AG08395 (cell line): ENCODE measurements around the gene DOC2B.
"Not testable (repeated sequence)": the region's sequence is repeated elsewhere in the genome, so short reads cannot be mapped to it uniquely, and the experiment has no call there.

Source experiments
- DNase-seq: peaks from one replicate; pipeline ENCODE4 v3.0.0; 2012; ENCODE audit warnings: mixed read lengths, low spot score

The DOC2B gene

DNA sequence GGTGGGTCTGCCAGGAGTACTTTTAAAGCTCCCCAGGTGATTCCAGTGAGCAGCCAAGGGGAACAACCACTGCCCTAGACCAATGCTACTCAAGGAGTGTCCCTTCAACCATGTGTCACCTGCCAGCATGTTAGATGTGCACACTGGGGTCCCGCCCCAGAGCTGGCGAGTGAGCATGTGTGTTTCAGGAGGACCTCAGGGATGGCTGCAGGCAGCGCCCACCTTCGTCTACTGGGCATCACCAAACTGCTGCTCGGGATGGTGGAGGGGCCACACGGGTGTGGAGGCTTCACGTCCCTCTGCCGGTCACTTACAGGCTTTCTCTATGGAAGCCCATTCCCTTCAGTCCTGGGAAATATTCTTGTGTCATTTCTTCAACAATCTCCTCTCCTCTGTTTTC lies 29.0 kb upstream of the DOC2B start:
- no peak for DNase-seq

DNA sequence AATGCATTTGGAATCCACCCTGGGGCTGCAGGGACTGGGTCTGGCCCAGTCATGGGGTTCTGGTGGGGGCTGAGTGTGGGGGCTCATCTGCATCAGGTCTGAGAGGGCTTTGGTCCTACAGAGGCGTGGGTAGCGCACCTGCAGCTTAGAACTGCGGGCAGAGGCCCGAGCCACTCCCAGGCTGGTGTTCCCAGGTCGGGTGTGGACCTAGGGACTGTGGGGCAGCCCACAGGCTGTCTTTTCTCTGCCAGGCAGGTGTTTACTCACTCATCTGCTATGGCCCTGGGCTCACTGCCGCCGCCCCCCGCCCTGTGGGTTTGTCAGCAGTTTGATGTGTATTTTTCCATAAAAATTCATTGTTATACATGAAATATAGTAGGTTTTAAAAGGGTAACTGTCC lies 27.0 kb upstream of the DOC2B start:
- DNase-seq = no peak

GRCh38 chr17:207775-208174 lies 26.3 kb upstream of the DOC2B start:
- DNase-seq = no peak

DNA sequence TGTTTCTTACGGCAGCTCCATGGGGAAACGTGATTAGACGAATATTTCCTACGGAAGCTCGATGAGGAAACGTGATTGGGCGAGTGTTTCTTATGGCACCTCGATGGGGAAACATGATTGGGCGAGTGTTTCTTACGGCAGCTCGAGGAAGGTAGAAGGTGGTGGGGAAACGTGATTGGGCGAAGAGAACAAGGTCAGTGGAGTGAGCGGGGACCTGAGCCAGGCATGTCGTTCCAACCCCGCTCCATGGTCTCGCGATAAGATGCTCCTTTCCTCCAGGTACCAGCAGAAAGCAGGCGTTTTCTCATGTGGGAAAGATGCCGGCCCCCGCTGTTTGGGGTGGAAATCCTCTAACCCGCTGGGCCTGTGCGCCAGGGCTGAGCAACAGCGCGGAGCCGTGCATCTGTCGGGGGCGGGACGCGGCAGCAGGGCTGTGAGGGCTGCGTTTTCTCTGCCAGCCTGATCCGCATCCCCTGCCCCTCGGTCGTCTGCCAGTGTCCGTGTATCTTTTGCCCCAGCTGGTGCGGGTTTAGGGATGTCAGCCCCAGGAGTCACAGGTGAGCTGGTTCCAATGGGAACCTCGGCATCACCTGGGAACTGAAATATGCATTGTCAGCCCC lies 25.6 kb upstream of the DOC2B start:
- no peak for DNase-seq

DNA sequence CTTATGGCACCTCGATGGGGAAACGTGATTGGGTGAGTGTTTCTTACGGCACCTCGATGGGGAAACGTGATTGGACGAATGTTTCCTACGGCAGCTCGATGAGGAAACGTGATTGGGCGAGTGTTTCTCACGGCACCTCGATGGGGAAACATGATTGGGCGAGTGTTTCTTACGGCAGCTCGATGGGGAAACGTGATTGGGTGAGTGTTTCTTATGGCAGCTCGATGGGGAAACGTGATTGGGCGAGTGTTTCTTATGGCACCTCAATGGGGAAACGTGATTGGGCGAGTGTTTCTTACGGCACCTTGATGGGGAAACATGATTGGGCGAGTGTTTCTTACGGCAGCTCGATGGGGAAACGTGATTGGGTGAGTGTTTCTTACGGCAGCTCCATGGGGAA lies 25.0 kb upstream of the DOC2B start:
- DNase-seq = not testable (repeated sequence)

- no peak for DNase-seq
These were observed 24.4 kb upstream of the DOC2B start for GRCh38 chr17:205817-206216.

- no peak for DNase-seq
These were observed 23.8 kb upstream of the DOC2B start for GRCh38 chr17:205148-205669.

GRCh38 chr17:204427-205147 lies 23.1 kb upstream of the DOC2B start:
- DNase-seq = no peak

- no peak for DNase-seq
These were observed 21.1 kb upstream of the DOC2B start for GRCh38 chr17:202501-202951.

DNA sequence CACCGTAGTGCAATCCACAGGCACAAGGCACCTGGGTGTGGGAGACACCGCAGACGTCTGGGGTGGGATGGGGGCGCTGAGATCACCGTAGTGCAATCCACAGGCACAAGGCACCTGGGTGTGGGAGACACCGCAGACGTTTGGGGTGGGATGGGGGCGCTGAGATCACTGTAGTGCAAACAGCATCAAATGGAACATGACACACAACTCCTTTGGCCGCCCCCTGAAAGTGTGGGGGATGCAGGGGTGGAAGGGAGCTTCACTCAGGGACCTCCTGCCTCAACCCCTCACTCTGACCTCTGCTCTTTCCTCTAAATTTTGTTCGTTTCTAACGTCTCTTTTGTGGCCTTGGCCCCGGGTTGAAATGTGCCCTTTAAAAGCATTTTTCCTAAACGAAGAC lies 20.3 kb upstream of the DOC2B start:
- not testable (repeated sequence) for DNase-seq

DNA sequence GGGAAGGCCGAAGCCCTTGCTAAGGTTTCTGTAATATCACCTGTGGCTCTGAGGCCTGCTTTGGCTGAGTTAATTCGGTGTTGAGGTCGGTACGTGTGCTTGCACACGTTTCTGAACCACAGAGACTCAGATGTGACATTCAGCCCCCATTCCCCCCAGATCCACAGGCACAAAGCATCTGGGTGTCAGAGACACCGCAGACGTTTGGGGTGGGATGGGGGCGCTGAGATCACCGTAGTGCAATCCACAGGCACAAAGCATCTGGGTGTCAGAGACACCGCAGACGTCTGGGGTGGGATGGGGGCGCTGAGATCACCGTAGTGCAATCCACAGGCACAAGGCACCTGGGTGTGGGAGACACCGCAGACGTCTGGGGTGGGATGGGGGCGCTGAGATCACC lies 19.8 kb upstream of the DOC2B start:
- not testable (repeated sequence) for DNase-seq

DNA sequence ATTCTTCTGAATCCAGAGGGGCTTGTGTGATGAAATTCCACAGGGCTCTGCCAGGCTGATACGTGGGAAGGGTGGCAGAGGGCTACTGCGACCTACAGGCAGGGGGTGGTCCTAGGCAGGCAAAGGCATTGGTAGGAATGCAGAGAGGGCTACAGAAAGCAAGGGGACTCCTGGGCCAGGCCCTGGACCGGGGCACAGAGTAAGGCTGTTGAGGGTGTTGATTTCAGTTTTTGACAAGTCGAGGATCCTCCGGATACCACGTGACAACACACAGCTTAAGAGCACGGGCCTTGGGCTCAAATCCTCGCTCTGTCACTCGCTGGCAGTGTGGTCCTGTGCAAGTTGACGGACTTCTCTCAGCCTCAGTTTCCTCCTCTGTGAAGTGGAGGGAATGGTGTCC lies 19.1 kb upstream of the DOC2B start:
- no peak for DNase-seq

DNA sequence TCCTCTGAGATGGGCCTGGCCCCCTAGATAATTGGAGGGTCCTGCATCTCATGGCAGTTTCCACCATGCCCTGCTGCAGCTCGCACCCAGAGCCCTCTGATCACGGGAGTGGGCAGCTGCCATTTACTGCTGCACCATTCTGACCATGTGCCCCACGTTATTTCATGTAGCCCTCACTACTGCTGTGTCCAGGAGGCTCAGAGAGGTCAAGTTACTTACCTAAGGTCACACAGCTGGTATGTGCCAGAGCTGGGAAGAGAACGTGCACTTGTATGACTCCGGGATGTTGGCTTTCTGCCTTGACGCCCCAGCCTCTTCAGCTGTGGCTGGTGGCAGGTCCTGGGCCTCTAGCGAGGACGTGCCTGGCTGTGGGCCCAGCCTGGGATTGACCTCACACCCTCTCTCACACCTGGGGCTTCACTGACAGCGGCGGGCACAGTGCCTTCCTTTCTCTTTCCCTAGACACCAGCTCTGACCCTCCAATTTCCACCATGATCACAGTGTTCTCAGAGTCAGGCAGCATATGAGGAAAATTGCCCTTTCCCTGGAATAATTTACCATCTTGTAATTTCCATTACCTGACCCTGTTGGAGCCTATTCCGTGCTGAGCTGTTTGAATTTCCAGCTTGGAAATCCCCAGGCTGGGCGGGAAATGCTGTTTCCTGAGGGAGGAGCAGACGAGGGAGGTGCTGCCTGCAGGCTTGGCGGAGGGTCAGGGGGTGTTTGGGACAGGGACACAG lies 18.5 kb upstream of the DOC2B start:
- DNase-seq = no peak

GRCh38 chr17:199191-199604 lies 17.7 kb upstream of the DOC2B start:
- DNase-seq = no peak

GRCh38 chr17:198225-198624 lies 16.8 kb upstream of the DOC2B start:
- DNase-seq = not testable (repeated sequence)

DNA sequence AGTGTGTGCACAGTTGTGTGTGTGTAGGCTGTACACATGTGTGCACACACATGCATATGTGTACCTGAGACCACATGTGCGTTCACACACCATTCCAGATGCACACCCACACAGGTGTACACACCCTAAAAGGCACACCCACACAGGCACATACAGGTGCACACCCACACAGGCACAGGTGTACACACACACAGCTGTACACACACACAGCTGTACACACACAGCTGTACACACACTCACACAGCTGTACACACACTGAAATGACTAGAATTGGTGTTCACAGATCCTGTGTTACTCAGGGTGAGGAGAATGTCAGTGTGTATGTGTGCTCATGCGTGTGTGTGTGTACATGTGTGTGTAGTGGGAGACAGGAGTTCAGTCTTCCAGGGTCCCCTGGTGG lies 15.9 kb upstream of the DOC2B start:
- DNase-seq = no peak

GRCh38 chr17:194828-195602 lies 13.6 kb upstream of the DOC2B start:
- DNase-seq = no peak

GRCh38 chr17:193841-194806 lies 12.7 kb upstream of the DOC2B start:
- no peak for DNase-seq

DNA sequence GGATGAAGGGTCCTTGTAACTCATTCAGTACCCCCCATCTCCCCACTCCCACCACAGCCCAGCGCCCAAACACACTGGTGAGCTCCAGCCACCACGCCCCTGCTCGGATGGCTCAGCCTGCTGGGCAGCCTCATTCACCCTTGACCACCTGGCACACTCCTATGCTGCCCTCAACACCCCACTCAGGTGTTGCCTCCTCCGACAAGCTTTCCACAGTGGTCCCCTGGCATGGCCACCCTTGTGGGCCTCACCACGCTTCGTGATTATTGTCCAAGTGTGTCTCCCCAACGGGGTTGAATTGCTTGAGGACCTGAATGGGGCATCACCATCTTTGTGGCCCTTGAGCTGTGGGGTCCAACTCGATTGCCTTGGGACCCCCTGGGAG lies 12.0 kb upstream of the DOC2B start:
- no peak for DNase-seq

DNA sequence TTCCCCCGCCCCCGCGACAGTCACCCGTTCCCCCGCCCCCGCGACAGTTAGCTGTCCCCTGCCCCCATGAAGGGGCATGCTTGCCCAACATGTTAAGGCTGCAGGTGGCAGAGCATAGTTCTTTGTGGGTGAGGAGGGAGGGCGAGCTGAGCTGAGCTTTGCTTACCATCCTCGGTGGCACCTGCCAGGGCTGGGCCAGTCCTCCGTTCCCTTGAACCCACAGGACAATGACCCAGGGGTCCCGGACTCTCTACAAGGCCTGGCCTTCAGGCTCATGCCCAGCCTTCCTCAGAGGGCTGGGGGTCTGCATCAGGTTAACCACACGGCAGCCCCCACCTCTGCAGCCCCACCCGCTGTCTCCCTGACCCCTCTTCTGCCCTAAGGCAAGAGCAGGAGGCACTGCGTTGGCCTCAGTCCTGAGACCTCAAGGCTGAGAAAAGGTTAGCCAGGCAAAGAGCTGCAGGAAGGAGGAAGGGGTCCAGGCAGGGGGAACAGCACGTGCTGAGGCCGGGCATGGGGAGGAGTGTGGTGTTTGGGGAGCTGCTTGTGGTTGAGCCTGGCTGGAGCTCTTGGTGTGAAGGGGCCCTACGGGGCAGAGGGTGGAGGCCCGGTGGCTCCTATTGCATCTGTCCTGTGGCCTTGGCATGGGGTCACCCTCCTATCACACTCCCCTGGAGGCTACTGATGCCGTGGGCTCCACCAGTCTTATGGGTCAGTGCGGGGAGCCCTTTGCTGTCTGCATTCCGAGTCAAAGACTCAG lies 11.4 kb upstream of the DOC2B start:
- DNase-seq = no peak
